OCI-LY7 (cell line): Measurements from ENCODE around the gene CPHXL. TPM values are rescaled to one million over a fixed set of nuclear protein-coding genes. Genes with fewer than 3 reads are reported as not detected.

Source experiments
- BruUV-seq: library from RNA; stranded (reverse); fragments of 400-500 nt; replicated peaks from 2 replicates; lab custom pipeline; 2021; lab: Mats Ljungman, UMichigan
- CTCF ChIA-PET: fragments of 300-600 bp; sonication (Branson Sonifier 250); formaldehyde crosslinking; loops from one replicate; lab custom pipeline; 2022; ENCODE audit warnings: antibody characterized with exemption; ENCODE audit not compliant: unreplicated experiment; lab: Charles Lee
- POLR2A ChIA-PET: fragments of 300-600 bp; sonication (Branson Sonifier 250); formaldehyde crosslinking; loops from one replicate; lab custom pipeline; 2022; ENCODE audit warnings: antibody characterized with exemption; lab: Charles Lee
- DNase-seq: peaks from one replicate; pipeline ENCODE4 v3.0.0-alpha.2; 2015; ENCODE audit warnings: low spot score
- H2AFZ ChIP-seq: fragments of 200-600 bp; sonication (generic), shearing (Covaris generic); 2 replicates; pipeline ENCODE4 v1.6.1; 2014; ENCODE audit warnings: mild to moderate bottlenecking, antibody characterized with exemption, low read length, moderate library complexity
- H3K27ac ChIP-seq: fragments of 200-600 bp; sonication (generic); 2 replicates; pipeline ENCODE4 v1.5.1; 2014; ENCODE audit warnings: mixed run types, low read depth, mild to moderate bottlenecking, moderate library complexity, low read length, inconsistent platforms; ENCODE audit not compliant: poor library complexity, severe bottlenecking
- H3K36me3 ChIP-seq: fragments of 200-600 bp; sonication (generic); 2 replicates; pipeline ENCODE4 v1.6.1; 2014; ENCODE audit warnings: mild to moderate bottlenecking, antibody characterized with exemption, low read length, moderate library complexity, mixed read lengths; ENCODE audit not compliant: insufficient read depth
- H3K4me1 ChIP-seq: fragments of 200-600 bp; sonication (generic); 2 replicates; pipeline ENCODE4 v1.5.1; 2014; ENCODE audit warnings: mild to moderate bottlenecking, low read length; ENCODE audit not compliant: insufficient read depth, poor library complexity, severe bottlenecking
- H3K4me2 ChIP-seq: fragments of 200-600 bp; sonication (generic); 2 replicates; pipeline ENCODE4 v1.6.1; 2014; ENCODE audit warnings: mild to moderate bottlenecking, low read length
- H3K4me3 ChIP-seq: fragments of 200-600 bp; sonication (generic); 2 replicates; pipeline ENCODE4 v1.5.1; 2014; ENCODE audit warnings: mild to moderate bottlenecking, low read depth, low read length; ENCODE audit not compliant: poor library complexity, severe bottlenecking
- H3K79me2 ChIP-seq: fragments of 200-600 bp; sonication (generic); 2 replicates; pipeline ENCODE4 v1.6.1; 2016; ENCODE audit warnings: low read depth, mild to moderate bottlenecking, low read length, moderate library complexity, mixed read lengths; ENCODE audit not compliant: insufficient read depth
- H3K9me2 ChIP-seq: fragments of 200-600 bp; sonication (generic); 2 replicates; pipeline ENCODE4 v1.6.1; 2016; ENCODE audit warnings: mild to moderate bottlenecking, low read length, mixed read lengths; ENCODE audit not compliant: insufficient read depth
- H3K9me3 ChIP-seq: fragments of 200-600 bp; sonication (generic); 2 replicates; pipeline ENCODE4 v1.6.1; 2014; ENCODE audit warnings: mild to moderate bottlenecking, mixed run types, low read length, mixed read lengths
- H4K20me1 ChIP-seq: fragments of 200-600 bp; sonication (generic); 2 replicates; pipeline ENCODE4 v1.6.1; 2014; ENCODE audit warnings: mild to moderate bottlenecking, antibody characterized with exemption, low read length, moderate library complexity, mixed read lengths; ENCODE audit not compliant: insufficient read depth
- CTCF ChIP-seq: fragments of 200-600 bp; sonication (generic); conservative IDR thresholded peaks from 2 replicates; pipeline ENCODE4 v1.5.1; 2014; ENCODE audit warnings: mild to moderate bottlenecking, antibody characterized with exemption, low read length, moderate library complexity, mixed read lengths
- EZH2phosphoT487 ChIP-seq: fragments of 200-600 bp; sonication (generic); IDR thresholded peaks from 2 replicates; pipeline ENCODE4 v1.6.1; 2018; ENCODE audit warnings: low read depth, borderline replicate concordance, mild to moderate bottlenecking, mixed run types, antibody characterized with exemption, low read length, moderate library complexity, mixed read lengths
- intact Hi-C: fragments of 100-400 bp; cut with micrococcal nuclease; formaldehyde crosslinking; loops from one replicate; pipeline ENCODE4 v1.10.0; 2022; ENCODE audit not compliant: unreplicated experiment
- total RNA-seq, 2 experiments: library from RNA; depleted of rRNA in 1 of 2; stranded (reverse); fragments of >200 nt in 1 of 2; shearing (Covaris generic) in 1 of 2; gene quantifications; 2 replicates each; pipeline ENCODE4 v1.2.3, GENCODE V29; 2014 to 2022

CPHXL gene
- total RNA-seq, 2 experiments from 2014 or later = not detected

DNA sequence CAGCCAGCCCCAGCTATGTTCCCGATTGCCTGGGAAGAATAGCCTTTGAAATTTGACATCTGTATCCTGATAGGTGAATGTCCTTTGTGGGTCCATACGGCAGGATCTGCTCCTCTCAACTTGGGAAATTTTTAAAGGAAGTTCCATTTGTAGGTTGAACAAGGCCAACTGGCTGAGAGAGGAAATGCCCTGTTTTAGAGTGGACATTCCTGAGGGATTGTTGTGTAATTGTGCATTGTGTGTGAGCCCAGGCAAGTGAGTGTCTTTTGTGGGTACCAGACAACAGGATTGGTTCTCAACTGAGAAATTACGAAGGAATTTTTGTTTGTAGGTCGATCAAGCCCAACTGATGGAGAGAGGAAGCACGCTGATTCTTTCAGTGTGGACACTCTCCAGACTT, 46.9 kb downstream of the CPHXL start:
- no peak overlapping the region for H3K27ac ChIP-seq
- ChIA-PET POLR2A (no interaction called here), CTCF (no interaction called here)
- TF ChIP-seq EZH2phosphoT487 = no peak
- TF ChIP-seq CTCF = no peak
- no peaks in the 10 kb centered on the region for H4K20me1 ChIP-seq
- no peaks in the 10 kb centered on the region for H3K9me2 ChIP-seq
- no peaks in the 10 kb centered on the region for H3K9me3 ChIP-seq
- no peaks in the 10 kb centered on the region for H3K36me3 ChIP-seq
- H3K4me1 ChIP-seq = no peaks in the 10 kb centered on the region
- no peak overlapping the region for H3K4me2 ChIP-seq
- no peaks in the 10 kb centered on the region for H3K79me2 ChIP-seq
- H3K4me3 ChIP-seq = no peak overlapping the region
- intact Hi-C loops = no loop called here
- no peak overlapping the region for H2AFZ ChIP-seq
- no TSS peak for BruUV-seq
- no peak for DNase-seq

GRCh38 chr16:75676909-75677308, 49.4 kb downstream of the CPHXL start, which contains the start of gene CPHXL2:
CPHXL2 (minus strand) TSS chr16:75677009; CDS start chr16:75676999, 10 bp downstream.
- DNase-seq = no peak
- Histone ChIP-seq H3K4me2 (no peak within 1 kb of the TSS), H3K36me3 (no peaks in the 10 kb centered on the region), H2AFZ (no peak within 1 kb of the TSS), H3K9me3 (no peaks in the 10 kb centered on the region), H3K9me2 (no peaks in the 10 kb centered on the region), H3K4me1 (no peaks in the 10 kb centered on the region), H4K20me1 (no peaks in the 10 kb centered on the region), H3K4me3 (no peak within 1 kb of the TSS), H3K79me2 (no peaks in the 10 kb centered on the region), H3K27ac (no peak within 1 kb of the TSS)
- POLR2A ChIA-PET = interaction anchor here (0.7 to 1.4 kb wide), 2 partner anchors 12 to 76 kb away, joined by 3 to 5 read pairs; no protein-coding TSS in a partner anchor
- intact Hi-C loops = no loop called here
- CTCF ChIA-PET = no interaction called here
- BruUV-seq = no TSS peak
- TF ChIP-seq EZH2phosphoT487 (no peak), CTCF (no peak)

DNA sequence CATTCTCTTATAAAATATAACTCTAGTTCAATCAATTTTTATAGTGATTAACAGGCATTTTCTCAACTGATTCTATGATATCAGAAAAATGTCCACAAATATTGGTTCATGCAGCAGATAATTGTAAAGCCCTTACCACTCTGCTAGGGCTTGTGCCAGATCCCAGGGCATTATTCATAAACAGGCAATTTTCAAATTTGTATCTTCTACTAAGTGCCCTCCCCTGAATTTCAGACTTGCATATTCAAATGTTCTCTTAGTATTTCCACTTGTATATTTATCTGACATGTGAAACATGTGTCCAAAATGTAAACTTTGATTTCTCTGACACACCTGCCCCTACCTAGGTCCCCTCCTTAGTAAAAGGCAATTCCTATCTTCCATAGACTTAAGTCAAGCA, 58.8 kb downstream of the CPHXL start:
- Histone ChIP-seq H3K9me3 (no peaks in the 10 kb centered on the region), H4K20me1 (no peaks in the 10 kb centered on the region), H3K79me2 (no peaks in the 10 kb centered on the region), H3K27ac (no peak overlapping the region), H3K4me3 (no peak overlapping the region), H2AFZ (no peak overlapping the region), H3K9me2 (no peaks in the 10 kb centered on the region), H3K4me1 (no peaks in the 10 kb centered on the region), H3K36me3 (no peaks in the 10 kb centered on the region), H3K4me2 (no peak overlapping the region)
- CTCF ChIA-PET = no interaction called here
- no TSS peak for BruUV-seq
- TF ChIP-seq EZH2phosphoT487 (no peak), CTCF (no peak)
- no peak for DNase-seq
- intact Hi-C loops = no loop called here
- POLR2A ChIA-PET = interaction anchor here (0.6 kb wide), 1 partner anchor 1272 kb away, joined by 4 read pairs; no protein-coding TSS in a partner anchor
